ENCODE measurements around the gene SCN1B.
A peak's percentile ranks its signal among the peaks of the same experiment; 100 is the strongest.
"Not testable (repeated sequence)": the region's sequence is repeated elsewhere in the genome, so short reads cannot be mapped to it uniquely, and the experiment has no call there.

The SCN1B gene

GRCh38 chr19:35000647-35001501 is 29.4 kb upstream of the SCN1B start:
- DNase-seq (ENCODE audit: low read depth in 2 of 2): peak; percentile 32 to 38

- no peak for DNase-seq (ENCODE audit: low read depth in 2 of 2)
Measured at GRCh38 chr19:35002037-35002535, 28.2 kb upstream of the SCN1B start.

- no peak for DNase-seq (ENCODE audit: low read depth in 2 of 2)
Measured at GRCh38 chr19:35004517-35005255, 25.6 kb upstream of the SCN1B start.

GRCh38 chr19:35005256-35005977 is 24.9 kb upstream of the SCN1B start:
- DNase-seq (ENCODE audit: low read depth in 2 of 2): no peak

- not testable (repeated sequence) for DNase-seq (ENCODE audit: low read depth in 2 of 2)
Measured at GRCh38 chr19:35006007-35006341, 24.3 kb upstream of the SCN1B start.

GRCh38 chr19:35006342-35006998 is 23.8 kb upstream of the SCN1B start:
- no peak for DNase-seq (ENCODE audit: low read depth in 2 of 2)

- no peak for DNase-seq (ENCODE audit: low read depth in 2 of 2)
Measured at GRCh38 chr19:35006999-35007365, 23.3 kb upstream of the SCN1B start.

- not testable (repeated sequence) for DNase-seq (ENCODE audit: low read depth in 2 of 2)
Measured at GRCh38 chr19:35007427-35007826, 22.8 kb upstream of the SCN1B start.

GRCh38 chr19:35008891-35009341 is 21.4 kb upstream of the SCN1B start:
- DNase-seq (ENCODE audit: low read depth in 2 of 2): no peak

GRCh38 chr19:35009424-35010415 is 20.6 kb upstream of the SCN1B start:
- no peak for DNase-seq (ENCODE audit: low read depth in 2 of 2)

GRCh38 chr19:35011091-35011689 is 19.1 kb upstream of the SCN1B start:
- DNase-seq (ENCODE audit: low read depth in 2 of 2): no peak

- no peak for DNase-seq (ENCODE audit: low read depth in 2 of 2)
Measured at GRCh38 chr19:35011737-35012682, 18.3 kb upstream of the SCN1B start.

GRCh38 chr19:35013041-35013819 is 17.0 kb upstream of the SCN1B start:
- peak; percentile 42 to 71 for DNase-seq (ENCODE audit: low read depth in 2 of 2)

- DNase-seq (ENCODE audit: low read depth in 2 of 2): peak; percentile 27 to 30
Measured at GRCh38 chr19:35013820-35014754, 16.2 kb upstream of the SCN1B start.

- not testable (repeated sequence) for DNase-seq (ENCODE audit: low read depth in 2 of 2)
Measured at GRCh38 chr19:35014774-35015173, 15.5 kb upstream of the SCN1B start.

GRCh38 chr19:35015270-35015953 is 14.9 kb upstream of the SCN1B start:
- no peak for DNase-seq (ENCODE audit: low read depth in 2 of 2)
